HG03095 (cell line): ENCODE measurements around the gene SENP1.

Experiments used
- ATAC-seq: cut with Tn5 transposase; IDR thresholded peaks from one replicate; pipeline ENCODE4 v1.9.1; 2021; ENCODE audit warnings: moderate library complexity; ENCODE audit not compliant: unreplicated experiment

SENP1 gene

GRCh38 chr12:48001505-48002413 lies 104.1 kb downstream of the SENP1 start:
- no peak for ATAC-seq

GRCh38 chr12:48000878-48001504 lies 104.9 kb downstream of the SENP1 start:
- ATAC-seq = no peak

- ATAC-seq = no peak
These were observed 106.1 kb downstream of the SENP1 start for GRCh38 chr12:47999816-48000215.

GRCh38 chr12:47997321-47997720 lies 108.6 kb downstream of the SENP1 start:
- no peak for ATAC-seq

- no peak for ATAC-seq
These were observed 109.9 kb downstream of the SENP1 start for GRCh38 chr12:47995981-47996401.

- ATAC-seq = no peak
These were observed 112.4 kb downstream of the SENP1 start for GRCh38 chr12:47993491-47993890.
